Naive B cell (primary cell): ENCODE data around the gene ANKHD1. TPM values are rescaled to one million over a fixed set of nuclear protein-coding genes. Genes with fewer than 3 reads are reported as not detected.
A peak's percentile ranks its signal among the peaks of the same experiment; 100 is the strongest.
"Not testable (repeated sequence)": the region's sequence is repeated elsewhere in the genome, so short reads cannot be mapped to it uniquely, and the experiment has no call there.

ENCODE experiments used
- ATAC-seq, 2 donors: fragments of 150-1000 bp; cut with Tn5 transposase; 2 replicates each; pipeline ENCODE4 v1.10.0; 2021; ENCODE audit warnings: low read depth in 2 of 2, mild to moderate bottlenecking in 2 of 2, moderate library complexity in 2 of 2
- DNase-seq: peaks from one replicate; pipeline ENCODE4 v3.0.0; 2022
- H3K27ac Mint-ChIP-seq, 6 donors: one replicate each; pipeline ENCODE4 v1.8.0; 2020 to 2022; ENCODE audit warnings: mild to moderate bottlenecking in 6 of 6, mixed read lengths in 6 of 6, moderate library complexity in 5 of 6, inconsistent platforms in 2 of 6
- H3K27me3 Mint-ChIP-seq, 3 donors: one replicate each; pipeline ENCODE4 v1.8.0; 2021 to 2022; ENCODE audit warnings: mixed read lengths in 3 of 3, mild to moderate bottlenecking in 1 of 3
- H3K36me3 Mint-ChIP-seq, 2 donors: one replicate each; pipeline ENCODE4 v1.8.0; 2020 to 2022; ENCODE audit warnings: mixed read lengths in 2 of 2, inconsistent platforms in 1 of 2, mild to moderate bottlenecking in 1 of 2
- H3K4me1 Mint-ChIP-seq, 3 donors: one replicate each; pipeline ENCODE4 v1.8.0; 2020 to 2022; ENCODE audit warnings: mixed read lengths in 3 of 3, inconsistent platforms in 1 of 3, mild to moderate bottlenecking in 1 of 3, moderate library complexity in 1 of 3
- H3K4me3 Mint-ChIP-seq, 8 donors: one replicate each; pipeline ENCODE4 v1.8.0; 2020 to 2022; ENCODE audit warnings: mild to moderate bottlenecking in 8 of 8, mixed read lengths in 8 of 8, moderate library complexity in 8 of 8, inconsistent platforms in 2 of 8
- H3K9me3 Mint-ChIP-seq, 7 donors: one replicate each; pipeline ENCODE4 v1.8.0; 2020 to 2022; ENCODE audit warnings: mixed read lengths in 7 of 7, mild to moderate bottlenecking in 5 of 7, inconsistent platforms in 2 of 7, moderate library complexity in 1 of 7
- polyA plus RNA-seq, 6 donors: library from polyadenylated mRNA; unstranded; fragments of 300-500 nt; fragmentation: Illumina TruSeq; gene quantifications; one replicate each; pipeline ENCODE4 v1.2.3, GENCODE V29; 2021; ENCODE audit warnings: low read depth in 6 of 6

The ANKHD1 gene
- polyA plus RNA-seq, 6 donors from 2014 or later = 53.3 to 88.7 (median 62.5) TPM

DNA sequence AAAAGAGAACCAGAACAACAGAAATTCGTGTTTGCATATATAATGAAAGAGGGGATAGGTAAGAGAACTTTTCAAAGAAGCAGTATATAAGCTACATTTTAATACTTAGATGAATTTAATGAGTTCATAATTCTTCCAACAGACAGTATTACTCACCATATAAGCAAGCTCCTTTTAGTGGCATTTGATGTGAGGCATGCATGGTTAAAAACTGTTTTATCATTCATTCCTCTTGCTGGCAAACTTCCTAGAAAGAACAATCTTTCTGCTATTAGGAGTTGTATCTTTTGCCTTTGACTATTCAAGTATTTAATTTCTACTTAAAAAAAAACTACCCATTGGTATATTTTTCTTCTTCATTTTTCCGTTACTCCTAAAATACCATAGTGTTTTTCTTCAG, 80.1 kb downstream of the ANKHD1 start:
- ATAC-seq (no peak), DNase-seq (no peak)
- Mint-ChIP-seq H3K36me3 (peaks cover 0 to 3% of the 10 kb centered on the region in 2 donors), H3K9me3 (no peaks in the 10 kb centered on the region), H3K4me3 (no peak overlapping the region), H3K27ac (peak overlapping the region in 1 of 6 donors; percentile 8), H3K27me3 (no peaks in the 10 kb centered on the region), H3K4me1 (no peaks in the 10 kb centered on the region)

DNA sequence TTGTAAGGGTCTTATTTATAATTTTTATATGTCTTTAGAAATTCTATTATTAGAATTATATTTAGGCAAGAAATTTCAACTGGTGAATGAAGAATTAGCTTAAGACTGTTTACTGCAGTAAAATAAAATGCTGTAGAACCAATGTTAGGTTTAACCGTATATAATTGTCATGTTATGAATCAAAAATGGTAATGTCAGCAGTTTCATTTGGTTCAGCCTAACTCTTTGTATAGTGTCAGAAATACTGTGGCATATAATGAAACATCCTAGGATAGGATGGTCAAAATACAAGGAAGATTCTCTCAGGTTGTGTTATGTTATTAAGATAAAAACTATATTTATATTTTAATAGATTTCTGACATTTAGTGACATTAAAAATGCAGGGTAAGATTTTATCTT, 81.4 kb downstream of the ANKHD1 start:
- Mint-ChIP-seq H3K9me3 (no peaks in the 10 kb centered on the region), H3K27me3 (no peaks in the 10 kb centered on the region), H3K27ac (no peak overlapping the region), H3K4me1 (no peaks in the 10 kb centered on the region), H3K4me3 (no peak overlapping the region), H3K36me3 (peaks cover 0 to 3% of the 10 kb centered on the region in 2 donors)
- DNase-seq = no peak
- ATAC-seq = no peak

DNA sequence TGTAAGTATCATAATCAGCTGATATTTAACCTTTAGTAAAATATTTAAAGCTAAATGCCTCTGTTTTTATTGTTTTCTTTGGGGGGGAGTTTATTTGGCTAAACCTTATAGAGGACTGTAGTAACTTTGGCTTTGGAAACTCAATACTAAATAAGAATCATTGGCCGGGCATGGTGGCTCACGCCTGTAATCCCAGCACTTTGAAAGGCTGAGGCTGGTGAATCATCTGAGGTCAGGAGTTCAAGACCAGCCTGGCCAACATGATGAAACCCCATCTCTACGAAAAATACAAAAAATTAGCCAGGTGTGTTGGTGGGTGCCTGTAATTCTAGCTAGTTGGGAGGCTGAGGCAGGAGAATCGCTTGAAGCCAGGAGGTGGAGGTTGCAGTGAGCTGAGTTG, 86.5 kb downstream of the ANKHD1 start:
- H3K4me3 Mint-ChIP-seq, DNase-seq, ATAC-seq, H3K9me3 Mint-ChIP-seq, H3K27me3 Mint-ChIP-seq, H3K4me1 Mint-ChIP-seq: not testable (repeated sequence)
- peaks cover 6 to 17% of the 10 kb centered on the region in 2 donors for H3K36me3 Mint-ChIP-seq
- H3K27ac Mint-ChIP-seq = peak overlapping the region in 2 of 6 donors; percentile 49 to 69

GRCh38 chr5:140488914-140489313, 87.3 kb downstream of the ANKHD1 start:
- Mint-ChIP-seq H3K27me3 (no peaks in the 10 kb centered on the region), H3K36me3 (peaks cover 12 to 17% of the 10 kb centered on the region in 2 donors), H3K4me3 (no peak overlapping the region), H3K4me1 (no peaks in the 10 kb centered on the region), H3K9me3 (no peaks in the 10 kb centered on the region), H3K27ac (no peak overlapping the region)
- no peak for DNase-seq
- ATAC-seq = no peak

DNA sequence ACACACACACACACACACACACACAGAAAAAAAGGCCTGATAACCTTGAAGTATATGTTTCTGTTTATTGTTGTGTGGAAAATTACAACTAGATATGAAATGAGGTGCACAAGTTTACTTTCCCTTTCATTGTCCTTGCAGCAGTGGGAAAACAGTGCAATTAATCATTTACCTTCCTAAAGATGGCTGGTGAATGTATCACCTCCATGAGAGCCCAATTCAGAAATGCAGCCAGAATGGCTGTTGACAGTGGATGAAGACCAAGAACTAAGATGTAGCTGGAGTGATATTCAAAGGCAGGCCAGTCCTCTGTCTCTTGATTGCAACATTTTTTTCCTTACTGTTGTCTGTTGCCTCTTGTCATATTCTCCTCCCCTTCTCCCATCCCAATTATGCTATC, 96.3 kb downstream of the ANKHD1 start:
- Mint-ChIP-seq H3K9me3 (no peaks in the 10 kb centered on the region), H3K4me3 (no peak overlapping the region), H3K27me3 (no peaks in the 10 kb centered on the region), H3K4me1 (peaks cover 0 to 4% (median 0%) of the 10 kb centered on the region in 3 donors), H3K36me3 (peaks cover 11 to 17% of the 10 kb centered on the region in 2 donors), H3K27ac (peak overlapping the region in 2 of 6 donors; percentile 37)
- DNase-seq = no peak
- no peak for ATAC-seq

GRCh38 chr5:140498591-140498990, 97.0 kb downstream of the ANKHD1 start:
- no peak overlapping the region for H3K4me3 Mint-ChIP-seq
- H3K9me3 Mint-ChIP-seq = no peaks in the 10 kb centered on the region
- H3K27ac Mint-ChIP-seq = no peak overlapping the region
- no peak for DNase-seq
- no peaks in the 10 kb centered on the region for H3K27me3 Mint-ChIP-seq
- peaks cover 11 to 14% of the 10 kb centered on the region in 2 donors for H3K36me3 Mint-ChIP-seq
- ATAC-seq = no peak
- H3K4me1 Mint-ChIP-seq = peaks cover 0 to 4% (median 0%) of the 10 kb centered on the region in 3 donors

- no peak for ATAC-seq
- H3K27ac Mint-ChIP-seq = no peak overlapping the region
- no peak overlapping the region for H3K4me3 Mint-ChIP-seq
Observed at GRCh38 chr5:140502834-140503233, 101.2 kb downstream of the ANKHD1 start.

DNA sequence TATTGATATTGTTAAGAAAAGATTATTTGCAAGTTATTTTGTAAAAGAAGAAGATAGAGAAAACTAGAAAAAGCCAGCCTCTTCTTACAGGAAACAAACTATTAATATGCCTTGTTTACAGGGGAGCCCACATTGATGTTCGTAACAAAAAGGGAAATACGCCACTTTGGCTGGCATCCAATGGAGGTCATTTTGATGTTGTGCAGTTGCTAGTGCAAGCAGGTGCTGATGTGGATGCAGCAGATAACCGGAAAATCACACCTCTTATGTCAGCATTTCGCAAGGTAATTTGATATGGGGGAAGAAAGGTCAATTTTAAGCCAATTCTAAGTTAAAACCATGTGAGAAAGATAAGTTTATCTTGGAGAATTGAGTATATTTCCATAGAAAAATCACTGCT, 108.3 kb downstream of the ANKHD1 start:
- no peak for DNase-seq
- Mint-ChIP-seq H3K36me3 (peaks cover 8 to 15% of the 10 kb centered on the region in 2 donors), H3K27me3 (no peaks in the 10 kb centered on the region), H3K4me3 (no peak overlapping the region), H3K4me1 (no peaks in the 10 kb centered on the region), H3K9me3 (no peaks in the 10 kb centered on the region), H3K27ac (no peak overlapping the region)
- ATAC-seq = no peak

More at GRCh38 chr5:140502834-140503233, 101.2 kb downstream of the ANKHD1 start:
- H3K4me1 Mint-ChIP-seq = no peaks in the 10 kb centered on the region
- DNase-seq = no peak
- H3K9me3 Mint-ChIP-seq = no peaks in the 10 kb centered on the region
- peaks cover 0 to 3% of the 10 kb centered on the region in 2 donors for H3K36me3 Mint-ChIP-seq
- H3K27me3 Mint-ChIP-seq = no peaks in the 10 kb centered on the region

- no peak overlapping the region for H3K4me3 Mint-ChIP-seq
- no peaks in the 10 kb centered on the region for H3K4me1 Mint-ChIP-seq
- no peak for ATAC-seq
- peaks cover 0 to 2% (median 0%) of the 10 kb centered on the region in 7 donors for H3K9me3 Mint-ChIP-seq
- H3K27me3 Mint-ChIP-seq = no peaks in the 10 kb centered on the region
- DNase-seq = no peak
- H3K36me3 Mint-ChIP-seq = peaks cover 8 to 14% of the 10 kb centered on the region in 2 donors
- no peak overlapping the region for H3K27ac Mint-ChIP-seq
Observed at GRCh38 chr5:140513124-140513523, 111.5 kb downstream of the ANKHD1 start.

DNA sequence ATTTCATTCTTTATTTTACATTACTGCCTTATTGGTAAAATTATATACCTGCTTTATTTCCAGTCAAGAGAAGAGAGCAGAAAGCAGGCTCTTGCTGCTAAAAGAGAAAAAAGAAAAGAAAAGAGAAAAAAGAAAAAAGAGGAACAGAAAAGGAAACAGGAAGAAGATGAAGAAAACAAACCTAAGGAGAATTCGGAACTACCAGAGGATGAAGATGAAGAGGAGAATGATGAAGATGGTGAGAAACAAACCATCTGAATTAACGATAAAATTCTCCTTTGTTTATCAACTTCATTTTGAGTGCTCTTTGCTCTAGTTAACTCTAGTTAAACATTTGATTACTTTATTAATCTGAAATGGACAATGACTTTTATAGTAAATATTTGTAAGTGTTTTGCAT, 122.4 kb downstream of the ANKHD1 start:
- DNase-seq (no peak), ATAC-seq (no peak)
- Mint-ChIP-seq H3K27ac (peak overlapping the region; percentile 52 to 90 (median 80)), H3K4me1 (peaks cover 4 to 12% (median 8%) of the 10 kb centered on the region in 3 donors), H3K27me3 (no peaks in the 10 kb centered on the region), H3K9me3 (peaks cover 0 to 3% (median 0%) of the 10 kb centered on the region in 7 donors), H3K36me3 (peaks cover 11 to 20% of the 10 kb centered on the region in 2 donors), H3K4me3 (peak overlapping the region in 1 of 8 donors; percentile 44)

DNA sequence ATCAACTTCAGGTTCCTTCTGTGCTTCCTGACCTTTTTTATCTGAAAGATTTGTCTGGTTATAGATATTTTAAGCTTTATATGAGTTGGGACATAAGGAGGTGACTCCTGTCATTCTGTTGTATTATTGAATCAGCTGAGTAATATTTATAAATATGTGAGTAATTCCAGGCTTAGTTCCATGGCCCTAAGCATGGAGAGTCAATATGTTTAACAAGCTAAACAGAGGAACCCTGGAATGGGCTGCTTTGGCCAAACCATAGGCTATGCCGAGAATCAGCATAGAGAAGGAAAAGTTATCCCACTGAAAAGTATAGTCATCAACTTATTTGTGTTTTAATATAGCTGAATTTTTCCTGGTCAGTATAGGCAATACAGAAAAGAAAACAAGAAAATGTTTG, 138.6 kb downstream of the ANKHD1 start:
- Mint-ChIP-seq H3K27me3 (no peaks in the 10 kb centered on the region), H3K4me1 (peaks cover 0 to 6% (median 1%) of the 10 kb centered on the region in 3 donors), H3K27ac (no peak overlapping the region), H3K4me3 (no peak overlapping the region), H3K9me3 (no peaks in the 10 kb centered on the region), H3K36me3 (peaks cover 19 to 23% of the 10 kb centered on the region in 2 donors)
- DNase-seq (no peak), ATAC-seq (no peak)

DNA sequence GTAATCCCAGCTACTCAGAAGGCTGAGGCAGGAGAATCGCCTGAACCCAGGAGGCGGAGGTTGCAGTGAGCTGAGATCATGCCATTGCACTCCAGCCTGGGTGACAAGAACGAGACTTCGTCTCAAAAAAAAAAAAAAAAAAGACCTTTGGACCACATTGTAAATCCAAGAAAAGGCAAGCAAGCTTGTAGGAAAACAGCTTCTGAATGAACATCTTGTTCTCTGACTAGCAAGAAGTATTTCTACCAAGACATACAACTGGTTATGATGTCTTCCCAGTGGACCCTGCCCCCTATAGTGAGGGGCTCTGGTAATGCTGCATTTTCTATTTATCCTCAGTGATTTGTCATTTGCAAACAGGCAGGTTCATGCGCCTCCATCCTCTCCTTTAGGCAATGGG, 141.3 kb downstream of the ANKHD1 start:
- DNase-seq = no peak
- Mint-ChIP-seq H3K4me3 (no peak overlapping the region), H3K4me1 (peaks cover 2 to 13% (median 8%) of the 10 kb centered on the region in 3 donors), H3K9me3 (no peaks in the 10 kb centered on the region), H3K27ac (no peak overlapping the region), H3K36me3 (peaks cover 19 to 23% of the 10 kb centered on the region in 2 donors), H3K27me3 (no peaks in the 10 kb centered on the region)
- ATAC-seq = no peak

GRCh38 chr5:140544986-140545385, 143.4 kb downstream of the ANKHD1 start:
- H3K27me3 Mint-ChIP-seq = no peaks in the 10 kb centered on the region
- ATAC-seq (no peak), DNase-seq (no peak)
- peaks cover 22 to 34% (median 24%) of the 10 kb centered on the region in 3 donors for H3K4me1 Mint-ChIP-seq
- H3K4me3 Mint-ChIP-seq = no peak overlapping the region
- peak overlapping the region in 2 of 6 donors; percentile 21 to 80 for H3K27ac Mint-ChIP-seq
- peaks cover 18 to 19% of the 10 kb centered on the region in 2 donors for H3K36me3 Mint-ChIP-seq
- no peaks in the 10 kb centered on the region for H3K9me3 Mint-ChIP-seq

- H3K27me3 Mint-ChIP-seq = no peaks in the 10 kb centered on the region
- ATAC-seq = no peak
- peak overlapping the region in 5 of 6 donors; percentile 15 to 96 (median 62) for H3K27ac Mint-ChIP-seq
- H3K4me1 Mint-ChIP-seq = peaks cover 24 to 34% (median 24%) of the 10 kb centered on the region in 3 donors
- DNase-seq = no peak
- peaks cover 17 to 19% of the 10 kb centered on the region in 2 donors for H3K36me3 Mint-ChIP-seq
- H3K9me3 Mint-ChIP-seq = no peaks in the 10 kb centered on the region
- peak overlapping the region in 2 of 8 donors; percentile 28 to 36 for H3K4me3 Mint-ChIP-seq
Observed at GRCh38 chr5:140545606-140546005, 144.0 kb downstream of the ANKHD1 start.
